T-helper 9 cell (primary cell): ENCODE results near the gene KIF22.
"Not testable (repeated sequence)": the region's sequence is repeated elsewhere in the genome, so short reads cannot be mapped to it uniquely, and the experiment has no call there.

ENCODE experiments used
- DNase-seq: peaks from one replicate; pipeline ENCODE4 v3.0.0-alpha.2; 2020

The KIF22 gene

DNA sequence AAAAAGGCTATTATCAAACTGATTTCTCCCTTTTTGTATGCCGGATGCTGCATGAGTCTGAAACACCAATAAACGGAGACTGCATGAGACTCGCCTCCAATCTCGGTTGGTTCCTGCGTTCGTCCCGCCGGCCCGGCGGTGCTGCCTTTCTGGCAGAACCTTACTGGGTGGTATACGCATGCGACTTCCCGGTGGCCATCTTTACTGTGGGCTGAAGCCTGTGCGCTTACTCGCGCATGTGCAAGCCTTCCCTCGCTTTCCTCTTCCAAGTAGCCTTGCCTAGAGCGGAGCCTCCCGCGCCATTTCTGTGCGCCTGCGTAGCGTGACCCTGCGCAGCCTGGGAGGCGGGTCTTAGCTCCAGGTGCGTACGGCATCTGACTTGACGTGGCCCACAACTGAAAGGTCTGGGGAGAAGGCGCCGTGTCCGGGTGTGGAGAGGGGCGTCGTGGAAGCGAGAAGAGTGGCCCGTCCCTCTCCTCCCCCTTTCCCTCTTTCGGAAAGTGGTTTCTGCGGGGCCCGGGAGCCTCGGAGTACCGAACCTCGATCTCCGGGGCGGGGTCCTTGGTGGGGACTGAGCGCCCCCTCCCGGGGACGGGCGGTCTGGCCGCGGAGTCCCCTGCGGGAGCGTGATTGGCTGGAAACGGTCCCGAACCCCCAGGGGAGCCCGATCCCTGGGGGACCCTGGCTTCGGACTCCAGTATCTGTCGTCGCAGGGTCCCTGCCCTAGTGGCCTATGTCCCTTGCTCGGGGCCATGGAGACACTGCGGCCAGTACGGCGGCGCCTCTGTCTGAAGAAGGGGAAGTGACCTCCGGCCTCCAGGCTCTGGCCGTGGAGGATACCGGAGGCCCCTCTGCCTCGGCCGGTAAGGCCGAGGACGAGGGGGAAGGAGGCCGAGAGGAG lies 25.5 kb downstream of the KIF22 start, which contains the start of gene PAGR1:
Gene PAGR1 (plus strand): TSS at position 360 of the 901 bp plus-strand sequence. CDS start 374 bp downstream, at position 734.
- DNase-seq, result peak; percentile 96

DNA sequence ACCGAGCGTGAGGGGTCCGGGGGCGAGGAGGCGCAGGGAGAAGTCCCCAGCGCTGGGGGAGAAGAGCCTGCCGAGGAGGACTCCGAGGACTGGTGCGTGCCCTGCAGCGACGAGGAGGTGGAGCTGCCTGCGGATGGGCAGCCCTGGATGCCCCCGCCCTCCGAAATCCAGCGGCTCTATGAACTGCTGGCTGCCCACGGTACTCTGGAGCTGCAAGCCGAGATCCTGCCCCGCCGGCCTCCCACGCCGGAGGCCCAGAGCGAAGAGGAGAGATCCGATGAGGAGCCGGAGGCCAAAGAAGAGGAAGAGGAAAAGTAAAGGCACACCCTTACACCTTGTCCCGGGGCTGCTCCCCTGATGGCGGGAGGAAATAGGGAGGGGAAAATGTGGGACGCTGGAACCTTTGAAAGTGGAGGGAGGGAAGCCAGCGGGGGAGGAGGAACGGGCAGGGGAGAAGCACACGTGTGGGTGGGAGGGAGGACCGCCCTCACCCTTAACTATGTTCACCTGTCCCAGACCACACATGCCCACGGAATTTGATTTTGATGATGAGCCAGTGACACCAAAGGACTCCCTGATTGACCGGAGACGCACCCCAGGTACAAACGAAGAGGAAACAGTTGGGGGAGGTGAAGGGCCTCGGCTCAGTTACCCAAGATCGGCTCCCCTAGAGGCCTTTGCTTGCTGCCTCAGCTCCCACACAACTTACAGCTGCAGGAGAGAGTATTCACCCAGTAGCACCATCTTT lies 26.3 kb downstream of the KIF22 start:
- no peak for DNase-seq

DNA sequence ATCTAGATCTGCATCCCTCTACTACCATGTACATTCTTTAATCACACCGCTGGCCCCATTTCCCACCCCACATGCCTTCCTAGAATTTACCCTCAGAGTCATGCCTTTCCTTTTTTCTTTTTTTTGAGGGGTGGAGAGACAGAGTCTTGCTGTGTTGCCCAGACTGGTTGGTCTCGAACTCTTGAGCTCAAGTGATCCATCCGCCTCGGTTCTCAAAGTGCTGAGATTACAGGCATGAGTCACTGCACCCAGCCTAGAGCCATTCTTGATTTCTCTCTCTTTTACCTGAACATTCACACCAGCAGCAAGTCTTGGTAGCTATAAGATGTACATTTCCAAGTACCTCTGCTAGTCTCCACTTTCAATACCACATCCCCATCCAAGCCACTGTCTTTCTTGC lies 27.5 kb downstream of the KIF22 start:
- DNase-seq, result no peak

DNA sequence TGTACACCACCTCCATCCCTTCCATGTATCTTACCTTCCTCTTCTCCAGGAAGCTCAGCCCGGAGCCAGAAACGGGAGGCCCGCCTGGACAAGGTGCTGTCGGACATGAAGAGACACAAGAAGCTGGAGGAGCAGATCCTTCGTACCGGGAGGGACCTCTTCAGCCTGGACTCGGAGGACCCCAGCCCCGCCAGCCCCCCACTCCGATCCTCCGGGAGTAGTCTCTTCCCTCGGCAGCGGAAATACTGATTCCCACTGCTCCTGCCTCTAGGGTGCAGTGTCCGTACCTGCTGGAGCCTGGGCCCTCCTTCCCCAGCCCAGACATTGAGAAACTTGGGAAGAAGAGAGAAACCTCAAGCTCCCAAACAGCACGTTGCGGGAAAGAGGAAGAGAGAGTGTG lies 29.0 kb downstream of the KIF22 start:
- DNase-seq, result no peak

DNA sequence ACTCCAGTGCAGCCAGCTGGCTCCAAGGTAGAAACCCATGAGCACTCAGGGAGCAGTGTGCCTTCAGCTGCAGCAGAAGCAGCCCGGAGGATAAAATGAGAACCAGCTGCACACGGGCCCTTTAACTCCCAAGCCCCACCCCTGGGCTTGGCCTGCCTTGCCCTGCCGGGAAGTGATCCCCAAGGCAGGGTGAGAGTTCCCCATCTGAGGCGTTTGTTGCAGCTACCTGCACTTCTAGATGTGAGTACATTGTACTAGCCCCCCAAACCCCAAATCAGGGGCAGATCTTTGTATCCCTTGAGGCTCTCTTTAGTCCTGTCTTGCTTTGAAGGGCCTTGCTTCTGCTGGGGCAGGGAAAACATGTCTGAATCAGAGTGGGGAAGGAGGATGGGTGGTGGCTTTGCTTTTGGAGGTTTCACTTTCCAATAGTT lies 29.7 kb downstream of the KIF22 start, which contains the start of gene MVP:
Gene MVP (plus strand): TSS at position 192 of the 431 bp plus-strand sequence. CDS start 10,088 bp downstream, outside the sequence.
- no peak for DNase-seq

DNA sequence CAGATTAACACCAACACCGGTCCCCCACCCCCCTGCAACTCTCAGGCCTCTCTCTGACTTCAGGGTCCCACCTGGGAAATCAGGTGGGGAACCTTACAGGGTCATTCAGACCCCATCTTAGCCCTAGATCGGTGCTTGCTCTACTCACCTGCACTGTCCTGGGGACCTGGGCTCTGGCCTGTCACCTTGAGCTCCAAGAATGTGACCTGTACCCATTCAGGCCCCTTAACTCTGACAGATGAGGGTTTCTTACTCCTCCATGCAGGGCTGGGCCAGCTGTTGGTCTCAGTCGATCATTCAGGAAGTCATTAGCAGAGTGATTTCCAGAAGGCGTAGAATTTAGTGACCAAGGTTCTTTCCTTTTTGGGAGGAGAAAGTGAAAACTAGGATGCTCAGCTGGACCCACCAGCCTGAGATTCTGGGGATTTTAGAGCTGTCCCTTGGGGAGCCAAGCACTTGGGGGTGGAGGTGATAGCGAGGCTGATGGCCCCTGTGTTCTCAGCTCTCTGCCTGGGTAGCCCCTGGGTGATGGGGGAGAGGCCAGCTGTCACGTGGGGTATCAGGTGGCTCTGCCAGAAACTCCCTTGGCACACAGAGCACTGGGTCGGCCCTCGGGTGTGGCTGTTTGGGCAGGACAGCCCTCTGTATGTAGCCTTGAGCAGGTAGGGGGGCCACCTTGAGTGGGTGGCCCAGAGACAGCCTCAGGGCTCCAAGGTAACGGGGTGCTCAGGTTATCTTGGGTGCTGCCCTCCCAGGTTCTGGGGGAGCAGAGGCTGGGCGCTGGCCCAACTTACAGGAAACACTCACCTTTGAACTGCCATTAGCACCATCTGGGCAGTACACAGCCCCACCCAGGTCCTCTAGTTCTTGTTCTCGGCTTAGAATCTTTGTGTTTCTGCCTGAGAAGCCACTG lies 30.4 kb downstream of the KIF22 start:
- DNase-seq, result no peak

DNA sequence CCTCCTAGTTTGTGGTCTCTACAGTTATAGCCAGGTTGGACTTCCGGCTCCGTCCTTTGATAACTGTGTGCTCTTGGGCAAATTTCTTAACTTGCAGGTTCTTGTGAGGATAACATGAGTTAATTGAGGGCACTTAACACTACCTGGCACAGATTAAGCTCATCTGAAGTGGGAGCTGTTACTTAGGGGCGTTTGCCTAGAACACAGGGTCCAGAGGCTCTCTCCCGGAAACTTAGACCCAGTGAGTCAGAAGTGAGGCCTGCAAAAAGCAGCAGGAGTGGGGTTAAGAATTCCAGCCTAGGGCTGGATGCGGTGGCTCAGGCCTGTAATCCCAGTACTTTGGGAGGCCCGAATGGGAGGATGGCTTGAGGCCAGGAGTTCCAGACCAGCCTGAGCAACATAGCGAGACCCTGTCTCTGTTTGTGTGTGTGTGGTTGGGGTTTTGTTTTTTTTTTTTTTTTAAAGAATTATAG lies 31.1 kb downstream of the KIF22 start:
- DNase-seq, result no peak

DNA sequence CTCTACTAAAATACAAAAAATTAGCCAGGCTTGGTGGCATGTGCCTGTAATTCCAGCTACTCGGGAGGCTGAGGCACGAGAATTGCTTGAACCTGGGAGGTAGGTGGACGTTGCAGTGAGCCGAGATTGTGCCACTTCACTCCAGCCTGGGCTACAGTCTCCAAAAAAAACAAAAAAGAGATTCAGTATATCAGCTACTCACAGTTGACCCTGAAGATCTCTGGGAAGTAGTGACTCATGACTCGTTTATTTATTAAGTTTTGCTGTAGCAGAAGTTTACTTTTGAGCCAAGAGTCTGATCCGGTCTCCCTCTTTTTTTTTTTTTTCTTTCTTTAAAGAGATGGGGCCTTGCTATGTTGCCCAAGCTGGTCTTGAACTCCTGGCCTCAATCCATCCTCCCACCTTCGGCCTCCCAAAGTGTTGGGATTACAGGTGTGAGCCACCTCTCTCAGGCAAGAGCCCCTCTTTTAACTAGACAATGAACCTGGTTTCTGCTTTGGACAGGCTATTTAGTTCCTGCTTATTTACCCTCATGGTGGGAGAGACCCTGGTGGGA lies 34.1 kb downstream of the KIF22 start:
- DNase-seq, result no peak

DNA sequence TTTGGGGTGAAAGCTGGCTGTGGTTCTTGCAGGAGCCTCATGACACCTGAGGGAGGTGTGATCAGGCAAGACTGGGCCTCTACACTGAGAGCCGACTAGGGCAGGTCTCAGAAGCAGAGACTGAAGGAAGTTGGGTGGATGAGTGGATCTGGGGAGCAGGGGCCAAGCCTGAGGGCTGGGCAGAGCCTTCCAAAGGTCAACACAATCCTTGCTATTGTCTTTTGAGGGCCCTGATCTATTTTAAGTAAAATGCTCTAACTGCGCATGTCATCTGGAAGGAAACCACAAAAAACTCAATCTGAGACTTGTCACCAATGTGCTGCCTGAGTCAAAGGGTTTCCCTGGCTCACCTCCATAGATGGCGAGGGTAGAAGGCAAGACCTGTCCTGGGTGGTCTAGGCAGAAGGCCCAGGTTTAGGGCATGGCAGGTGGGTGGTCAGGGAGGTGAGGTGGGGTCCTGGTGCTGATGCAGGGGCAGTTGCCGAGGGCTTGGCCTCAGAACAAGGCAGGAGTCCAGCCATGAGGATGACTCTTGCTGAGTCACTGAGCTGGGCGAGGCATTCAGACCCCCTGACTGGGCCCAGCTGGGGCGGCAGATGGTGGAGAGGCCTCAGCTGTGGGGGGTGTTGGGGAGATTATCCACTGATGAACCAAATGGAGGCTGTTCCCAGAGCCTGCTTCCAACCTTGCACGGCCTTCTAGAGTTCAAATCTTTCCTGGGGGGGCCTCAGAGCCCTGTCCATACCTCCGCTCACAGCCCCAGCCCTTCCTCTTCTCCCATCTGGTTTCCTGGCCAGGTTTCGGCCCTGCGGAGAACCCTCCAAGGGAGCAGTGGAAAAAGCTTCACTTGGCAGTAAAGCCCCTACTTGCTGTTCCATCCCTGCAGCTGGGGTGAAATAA lies 34.8 kb downstream of the KIF22 start:
- no peak for DNase-seq

DNA sequence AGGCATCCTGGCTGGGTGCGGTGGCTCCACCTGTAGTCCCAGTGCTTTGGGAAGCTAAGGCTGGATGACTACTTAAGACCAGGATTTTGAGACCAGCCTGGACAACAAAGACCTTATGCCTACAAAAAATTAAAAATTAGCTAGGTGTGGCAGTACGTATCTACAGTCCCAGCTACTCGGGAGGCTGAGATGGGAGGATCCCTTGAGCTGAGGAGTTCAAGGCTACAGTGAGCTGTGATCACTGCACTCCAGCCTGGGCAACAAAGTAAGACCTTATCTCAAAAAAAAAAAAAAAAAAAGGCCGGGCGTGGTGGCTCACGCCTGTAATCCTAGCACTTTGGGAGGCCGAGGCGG lies 35.8 kb downstream of the KIF22 start:
- no peak for DNase-seq

DNA sequence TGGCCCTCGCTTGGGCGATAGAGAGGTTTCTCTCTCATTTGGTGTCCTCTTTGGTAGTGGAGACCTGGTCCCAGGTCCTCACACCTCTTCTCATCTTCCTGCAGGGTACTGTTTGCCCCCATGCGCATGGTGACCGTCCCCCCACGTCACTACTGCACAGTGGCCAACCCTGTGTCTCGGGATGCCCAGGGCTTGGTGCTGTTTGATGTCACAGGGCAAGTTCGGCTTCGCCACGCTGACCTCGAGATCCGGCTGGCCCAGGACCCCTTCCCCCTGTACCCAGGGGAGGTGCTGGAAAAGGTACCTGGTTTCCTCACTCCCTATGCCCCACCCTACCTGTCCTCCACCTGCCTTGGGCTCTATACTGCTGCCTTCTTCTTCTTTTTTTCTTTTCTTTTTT lies 40.2 kb downstream of the KIF22 start:
- DNase-seq, result no peak

DNA sequence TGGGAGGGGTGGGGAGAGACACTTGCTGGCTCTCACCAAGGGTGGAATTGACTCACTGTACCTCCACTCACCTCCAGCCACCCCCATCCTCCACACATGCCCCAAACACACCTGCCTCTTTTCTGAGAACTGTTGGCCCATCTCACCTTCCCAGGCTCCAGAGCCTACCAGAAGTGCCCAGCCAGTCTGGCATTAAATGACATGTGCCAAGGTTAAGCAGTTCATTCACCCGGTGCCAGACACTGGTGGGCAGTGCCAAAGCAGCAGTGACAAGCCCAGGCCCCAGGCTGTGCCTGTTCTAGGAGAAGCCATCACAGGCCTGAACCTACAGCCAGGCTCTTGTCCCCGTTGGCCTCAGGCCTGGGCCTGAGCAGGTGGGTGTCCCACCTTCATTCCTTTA lies 40.9 kb downstream of the KIF22 start:
- no peak for DNase-seq

DNA sequence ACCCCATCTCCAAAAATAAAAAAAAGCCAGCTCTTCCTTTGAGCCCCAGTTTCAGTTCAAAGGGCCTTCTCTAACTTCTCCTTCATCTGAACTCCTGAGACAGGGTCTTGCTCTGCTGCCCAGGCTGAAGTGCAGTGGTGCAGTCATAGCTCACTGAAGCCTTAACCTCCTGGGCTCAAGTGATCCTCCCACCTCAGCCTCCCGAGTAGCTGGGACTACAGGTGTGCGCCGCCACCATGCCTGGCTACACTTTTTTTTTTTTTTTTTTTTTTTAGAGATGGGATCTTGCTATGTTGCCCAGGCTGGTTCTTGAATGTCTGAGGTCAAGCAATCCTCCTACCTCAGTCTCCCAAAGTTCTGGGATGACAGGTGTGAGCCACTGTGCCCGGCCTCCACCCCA lies 42.7 kb downstream of the KIF22 start:
- DNase-seq, result not testable (repeated sequence)

DNA sequence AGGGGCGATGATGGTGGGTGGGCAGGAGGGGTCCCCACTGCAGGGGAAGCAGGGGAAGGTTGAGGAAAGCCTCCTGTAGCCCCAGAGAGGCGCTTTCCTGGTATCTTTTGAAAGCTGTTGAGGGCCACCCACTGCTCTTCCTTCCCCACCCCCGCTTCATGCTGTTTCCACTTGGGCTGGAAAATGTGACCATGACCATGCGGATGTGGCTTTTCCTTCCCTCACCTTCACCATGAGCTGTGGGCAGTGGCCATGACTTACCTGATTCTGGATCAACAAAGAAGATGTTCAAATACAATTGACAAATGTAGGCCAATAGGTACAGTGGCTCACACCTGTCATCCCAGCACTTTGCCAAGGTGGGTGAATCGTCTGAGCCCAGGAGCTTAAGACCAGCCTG lies 43.5 kb downstream of the KIF22 start:
- DNase-seq, result no peak

DNA sequence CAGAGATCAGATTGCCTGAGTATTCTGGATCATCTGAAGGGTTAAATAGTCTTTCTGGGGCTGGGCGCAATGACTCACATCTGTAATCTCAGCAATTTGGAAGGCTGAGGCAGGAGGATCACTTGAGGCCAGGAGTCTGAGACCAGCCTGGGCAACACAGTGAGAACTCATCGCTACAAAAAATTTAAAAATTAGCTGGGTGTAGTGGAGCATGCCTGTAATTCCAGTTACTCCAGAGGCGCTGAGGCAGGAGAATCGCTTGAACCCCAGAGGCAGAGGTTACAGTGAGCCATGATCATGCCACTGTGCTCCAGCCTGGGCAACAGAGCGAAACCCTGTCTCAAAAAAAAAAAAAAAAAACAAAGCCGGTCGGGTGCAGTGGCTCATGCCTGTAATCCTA lies 45.4 kb downstream of the KIF22 start:
- DNase-seq, result no peak

DNA sequence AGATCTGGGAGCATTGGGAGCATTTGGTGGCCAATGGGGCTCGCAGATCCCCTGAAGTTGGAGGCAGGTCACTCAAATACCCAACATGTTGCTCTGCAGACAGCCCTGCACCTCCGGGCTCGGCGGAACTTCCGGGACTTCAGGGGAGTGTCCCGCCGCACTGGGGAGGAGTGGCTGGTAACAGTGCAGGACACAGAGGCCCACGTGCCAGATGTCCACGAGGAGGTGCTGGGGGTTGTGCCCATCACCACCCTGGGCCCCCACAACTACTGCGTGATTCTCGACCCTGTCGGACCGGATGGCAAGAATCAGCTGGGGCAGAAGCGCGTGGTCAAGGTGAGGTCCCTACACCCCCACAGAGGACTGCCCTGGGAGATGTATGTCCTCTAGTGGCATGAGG lies 46.1 kb downstream of the KIF22 start:
- DNase-seq, result no peak

DNA sequence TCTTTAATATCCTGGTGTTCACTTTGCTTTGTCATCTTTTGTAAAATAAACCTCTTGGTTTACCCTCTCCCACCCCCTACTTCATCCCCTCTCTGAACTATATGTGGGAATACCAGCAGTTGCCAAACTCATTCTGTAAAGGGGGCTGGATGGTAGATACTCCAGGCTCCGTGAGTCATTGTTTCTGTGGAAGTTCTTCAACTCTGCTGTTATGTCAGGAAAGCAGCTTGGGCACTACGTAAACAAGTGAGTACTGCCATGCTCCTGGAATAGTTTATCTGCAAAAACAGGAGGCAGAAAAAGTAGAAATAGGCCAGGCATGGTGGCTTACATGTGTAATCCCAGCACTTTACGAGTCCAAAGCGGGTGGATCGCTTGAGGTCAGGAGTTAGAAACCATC lies 47.3 kb downstream of the KIF22 start:
- no peak for DNase-seq

DNA sequence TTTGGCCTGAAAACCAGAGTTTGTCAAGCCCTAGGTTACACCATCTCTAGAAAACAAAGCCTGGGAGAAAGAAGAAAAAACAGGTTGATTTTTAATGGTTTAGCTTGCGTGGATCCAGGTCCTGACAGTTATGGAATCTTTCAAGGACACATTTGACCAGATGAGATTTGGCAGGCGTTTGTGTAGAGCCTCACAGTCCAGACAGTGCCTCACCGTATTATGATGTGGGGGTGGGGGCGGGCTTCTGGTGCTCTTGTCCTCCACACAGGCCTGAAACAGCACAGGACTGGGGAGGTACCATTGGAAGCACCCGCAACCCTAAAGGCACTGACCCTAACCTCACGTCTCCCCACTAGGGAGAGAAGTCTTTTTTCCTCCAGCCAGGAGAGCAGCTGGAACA lies 49.3 kb downstream of the KIF22 start:
- DNase-seq, result no peak

DNA sequence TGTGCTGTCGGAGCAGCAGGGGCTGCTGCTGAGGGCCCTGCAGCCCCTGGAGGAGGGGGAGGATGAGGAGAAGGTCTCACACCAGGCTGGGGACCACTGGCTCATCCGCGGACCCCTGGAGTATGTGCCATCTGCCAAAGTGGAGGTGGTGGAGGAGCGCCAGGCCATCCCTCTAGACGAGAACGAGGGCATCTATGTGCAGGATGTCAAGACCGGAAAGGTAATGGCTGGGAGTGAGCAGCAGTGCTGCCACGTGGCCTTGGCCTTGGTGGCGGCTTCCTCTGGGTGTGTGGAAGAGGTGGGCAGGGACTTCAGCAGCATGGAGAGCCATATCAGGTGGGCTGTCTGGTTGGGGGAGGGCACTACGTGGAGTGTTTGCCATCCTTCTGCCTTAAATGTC lies 49.7 kb downstream of the KIF22 start:
- DNase-seq, result no peak

DNA sequence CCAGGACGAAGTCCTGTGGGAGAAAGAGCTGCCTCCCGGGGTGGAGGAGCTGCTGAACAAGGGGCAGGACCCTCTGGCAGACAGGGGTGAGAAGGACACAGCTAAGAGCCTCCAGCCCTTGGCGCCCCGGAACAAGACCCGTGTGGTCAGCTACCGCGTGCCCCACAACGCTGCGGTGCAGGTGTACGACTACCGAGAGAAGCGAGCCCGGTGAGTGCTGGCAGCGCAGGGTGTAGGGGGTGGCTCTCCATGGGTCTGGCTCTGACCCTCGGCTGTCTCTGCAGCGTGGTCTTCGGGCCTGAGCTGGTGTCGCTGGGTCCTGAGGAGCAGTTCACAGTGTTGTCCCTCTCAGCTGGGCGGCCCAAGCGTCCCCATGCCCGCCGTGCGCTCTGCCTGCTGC lies 51.1 kb downstream of the KIF22 start:
- no peak for DNase-seq

DNA sequence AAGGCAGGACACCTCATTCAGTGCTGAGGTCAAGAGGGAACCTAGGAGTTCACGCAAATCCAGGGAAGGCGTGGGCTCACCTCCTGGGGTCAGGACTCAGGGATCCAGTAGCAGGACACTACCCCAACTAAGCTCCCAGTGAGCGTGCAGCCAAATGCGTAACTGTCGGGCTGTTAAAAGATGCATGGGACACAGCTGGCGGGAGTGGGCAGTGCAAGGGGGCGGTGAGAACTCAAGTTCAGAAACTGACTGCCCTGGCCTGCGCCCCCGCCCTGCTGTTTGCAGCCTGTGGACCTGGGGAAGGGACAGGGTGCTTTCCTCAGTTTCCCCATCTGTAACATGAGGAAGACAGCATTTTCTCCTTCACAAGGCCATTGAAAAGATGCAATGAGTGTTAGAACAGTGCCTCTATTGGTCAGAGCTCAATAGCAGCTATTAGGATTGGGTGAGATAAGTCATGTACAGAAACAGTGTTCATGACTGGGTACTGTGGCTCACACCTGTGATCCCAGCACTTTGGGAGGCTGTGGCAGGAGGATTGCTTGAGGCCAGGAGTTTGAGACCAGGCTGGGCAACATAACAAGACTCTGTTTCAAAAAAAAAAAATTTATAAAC lies 52.3 kb downstream of the KIF22 start:
- DNase-seq, result no peak
